Anterior cingulate cortex (tissue), 58 donors: ENCODE results near the gene OFD1.
"Not testable (repeated sequence)": the region's sequence is repeated elsewhere in the genome, so short reads cannot be mapped to it uniquely, and the experiment has no call there.

Experiments
- DNase-seq, 58 donors: peaks; one replicate each; lab custom pipeline; 2025; lab: John Stamatoyannopoulos, UW

Gene OFD1

GRCh38 chrX:13699183-13699826, 35.2 kb upstream of the OFD1 start:
- no peak for DNase-seq

- DNase-seq, result peak in 5 of 58 donors; percentile 0 to 28 (median 3)
Observed at GRCh38 chrX:13700380-13700779, 34.2 kb upstream of the OFD1 start.

- DNase-seq, result no peak
Observed at GRCh38 chrX:13702111-13702789, 32.3 kb upstream of the OFD1 start.

GRCh38 chrX:13703135-13703534, 31.4 kb upstream of the OFD1 start:
- no peak for DNase-seq

- no peak for DNase-seq
Observed at GRCh38 chrX:13703589-13703988, 31.0 kb upstream of the OFD1 start.

- DNase-seq, result no peak
Observed at GRCh38 chrX:13711141-13711540, 23.4 kb upstream of the OFD1 start.

GRCh38 chrX:13716455-13716854, 18.1 kb upstream of the OFD1 start:
- no peak for DNase-seq

GRCh38 chrX:13716905-13717304, 17.6 kb upstream of the OFD1 start:
- no peak for DNase-seq

- DNase-seq, result peak in 11 of 58 donors; percentile 0 to 22 (median 5)
Observed at GRCh38 chrX:13717700-13718472, 16.7 kb upstream of the OFD1 start.

- no peak for DNase-seq
Observed at GRCh38 chrX:13719192-13719856, 15.2 kb upstream of the OFD1 start.

- no peak for DNase-seq
Observed at GRCh38 chrX:13721371-13721770, 13.2 kb upstream of the OFD1 start.

GRCh38 chrX:13721819-13722519, 12.6 kb upstream of the OFD1 start:
- peak in 7 of 58 donors; percentile 1 to 18 (median 11) for DNase-seq

- peak in 11 of 58 donors; percentile 1 to 27 (median 4) for DNase-seq
Observed at GRCh38 chrX:13724878-13725277, 9.7 kb upstream of the OFD1 start.

- not testable (repeated sequence) for DNase-seq
Observed at GRCh38 chrX:13726583-13726982, 8.0 kb upstream of the OFD1 start.

- not testable (repeated sequence) for DNase-seq
Observed at GRCh38 chrX:13730523-13730922, 4.0 kb upstream of the OFD1 start.

- no peak for DNase-seq
Observed at GRCh38 chrX:13732246-13733067, 2.1 kb upstream of the OFD1 start.

GRCh38 chrX:13733506-13733905, 1.0 kb upstream of the OFD1 start:
- no peak for DNase-seq

- no peak for DNase-seq
Observed at GRCh38 chrX:13741695-13742094, 7.1 kb downstream of the OFD1 start.

- DNase-seq, result no peak
Observed at GRCh38 chrX:13742397-13743176, 8.0 kb downstream of the OFD1 start.
